Endothelial cell of umbilical vein (primary cell): ENCODE data around the gene ADARB2. TPM values are rescaled to one million over a fixed set of nuclear protein-coding genes. Genes with fewer than 3 reads are reported as not detected.

Experiments used
- BruUV-seq: library from RNA; stranded (reverse); fragments of 400-500 nt; replicated peaks from 2 replicates; lab custom pipeline; 2021; lab: Mats Ljungman, UMichigan
- CTCF ChIA-PET: fragments of 300-600, 350-600 bp; sonication (Branson Sonifier 250); formaldehyde crosslinking; loops from one replicate; lab custom pipeline; 2021; ENCODE audit warnings: antibody characterized with exemption, inconsistent platforms; lab: Charles Lee
- POLR2A ChIA-PET: fragments of 300-600, 350-600 bp; sonication (Branson Sonifier 250); formaldehyde crosslinking; loops from one replicate; lab custom pipeline; 2021; ENCODE audit warnings: antibody characterized with exemption, inconsistent platforms; lab: Charles Lee
- DNase-seq: peaks from one replicate; pipeline ENCODE4 v3.0.0-alpha.2; 2011; ENCODE audit warnings: low read depth, low spot score
- FAIRE-seq: peaks from 2 replicates; lab custom pipeline; 2011; peaks lifted over from hg19 to GRCh38; lab: Jason Lieb, UNC
- H2AFZ ChIP-seq: 2 replicates; pipeline ENCODE4 v1.6.0; 2012; ENCODE audit warnings: low read depth, low read length, control low read depth, inconsistent platforms
- H3K27ac ChIP-seq: 2 replicates; pipeline ENCODE4 v1.5.1; 2011; ENCODE audit warnings: low read depth, mild to moderate bottlenecking, control low read depth, low read length, moderate library complexity; ENCODE audit not compliant: insufficient read depth
- H3K27me3 ChIP-seq, 2 experiments: 2 replicates each; pipeline versions ENCODE4 v1.6.0 to v1.6.1; 2011; ENCODE audit warnings: low read length in 2 of 2, mixed read lengths in 1 of 2; ENCODE audit not compliant: control insufficient read depth in 2 of 2, insufficient read depth in 2 of 2
- H3K36me3 ChIP-seq, 2 experiments: 2 replicates in 1 of 2; 3 replicates in 1 of 2; pipeline ENCODE4 v1.5.1; 2011; ENCODE audit warnings: low read length in 2 of 2, mild to moderate bottlenecking in 1 of 2, moderate library complexity in 1 of 2; ENCODE audit not compliant: control insufficient read depth in 2 of 2, insufficient read depth in 2 of 2; ENCODE audit errors: extremely low read depth in 1 of 2
- H3K4me1 ChIP-seq: 3 replicates; pipeline ENCODE4 v1.5.1; 2011; ENCODE audit warnings: mild to moderate bottlenecking, low read length; ENCODE audit not compliant: control insufficient read depth, insufficient read depth; ENCODE audit errors: extremely low read depth
- H3K4me2 ChIP-seq: 2 replicates; pipeline ENCODE4 v1.6.1; 2011; ENCODE audit warnings: low read length, control low read depth, mixed read lengths; ENCODE audit not compliant: insufficient read depth
- H3K4me3 ChIP-seq, 3 experiments: fragments of 200-600 bp in 1 of 3; sonication (generic), shearing (Covaris generic) in 1 of 3; replicated peaks in 1 of 3; 2 replicates each; pipeline ENCODE4 v1.5.1; 2011 to 2016; ENCODE audit warnings: control low read depth in 3 of 3, low read length in 3 of 3, mild to moderate bottlenecking in 2 of 3, inconsistent platforms in 1 of 3, low read depth in 1 of 3, moderate library complexity in 1 of 3; ENCODE audit not compliant: insufficient read depth in 1 of 3
- H3K79me2 ChIP-seq: 2 replicates; pipeline ENCODE4 v1.6.0; 2012; ENCODE audit warnings: low read length, inconsistent platforms; ENCODE audit not compliant: control insufficient read depth, insufficient read depth
- H3K9ac ChIP-seq: replicated peaks from 2 replicates; pipeline ENCODE3; 2011; ENCODE audit warnings: low read length, control low read depth; ENCODE audit not compliant: insufficient read depth; ENCODE audit errors: extremely low read depth
- H3K9me1 ChIP-seq: replicated peaks from 3 replicates; pipeline ENCODE4 v1.6.0; 2011; ENCODE audit warnings: mild to moderate bottlenecking, low read length; ENCODE audit not compliant: control insufficient read depth, insufficient read depth; ENCODE audit errors: extremely low read depth
- H3K9me3 ChIP-seq: replicated peaks from 2 replicates; pipeline ENCODE4 v1.5.1; 2012; ENCODE audit warnings: low read length, inconsistent platforms; ENCODE audit not compliant: control insufficient read depth, insufficient read depth
- H4K20me1 ChIP-seq: replicated peaks from 2 replicates; pipeline ENCODE3; 2011; ENCODE audit warnings: mild to moderate bottlenecking, low read length; ENCODE audit not compliant: control insufficient read depth, insufficient read depth; ENCODE audit errors: extremely low read depth
- EZH2 ChIP-seq: IDR thresholded peaks from 2 replicates; pipeline ENCODE4 v1.6.1; 2012; ENCODE audit warnings: borderline replicate concordance, low read depth, mild to moderate bottlenecking, moderate library complexity, low read length, inconsistent platforms; ENCODE audit not compliant: severe bottlenecking
- FOS ChIP-seq: IDR thresholded peaks from 2 replicates; pipeline ENCODE4 v1.6.1; 2011; ENCODE audit warnings: mild to moderate bottlenecking, low read length, moderate library complexity, borderline replicate concordance; ENCODE audit not compliant: insufficient read depth
- GATA2 ChIP-seq: IDR thresholded peaks from 2 replicates; pipeline ENCODE4 v1.7.0; 2011; ENCODE audit warnings: low read depth, mild to moderate bottlenecking, moderate library complexity, mixed read lengths, low read length; ENCODE audit not compliant: insufficient read length, insufficient read depth
- JUN ChIP-seq: IDR thresholded peaks from 2 replicates; pipeline ENCODE4 v1.6.1; 2011; ENCODE audit warnings: borderline replicate concordance, low read depth; ENCODE audit not compliant: insufficient read length, insufficient read depth
- MYC ChIP-seq: IDR thresholded peaks from one replicate; pipeline ENCODE4 v1.6.1; 2011; ENCODE audit warnings: mild to moderate bottlenecking, low read depth, low read length
- POLR2A ChIP-seq: IDR thresholded peaks from 2 replicates; pipeline ENCODE4 v1.6.1; 2012; ENCODE audit warnings: low read depth, mild to moderate bottlenecking, control low read depth, low read length
- POLR2AphosphoS5 ChIP-seq: IDR thresholded peaks from 2 replicates; pipeline ENCODE4 v1.6.1; 2012; ENCODE audit warnings: low read depth, mild to moderate bottlenecking, control low read depth, low read length, moderate library complexity; ENCODE audit not compliant: insufficient read depth
- dilution Hi-C: fragments of 300-500 bp; cut with MboI; formaldehyde crosslinking; loops from one replicate; pipeline ENCODE4 v1.15.0; 2019; ENCODE audit warnings: low sequenced_read_pairs; ENCODE audit not compliant: extremely low pct_ligation_motif_present
- intact Hi-C: fragments of 100-400 bp; cut with micrococcal nuclease; formaldehyde crosslinking; loops from one replicate; pipeline ENCODE4 v1.10.0; 2022
- polyA plus RNA-seq, 4 experiments: library from polyadenylated mRNA; depleted of rRNA in 3 of 4; stranded (reverse) in 3 of 4; unstranded in 1 of 4; fragments of >200 nt; gene quantifications; 2 replicates each; pipeline versions ENCODE4 v1.2.1 to v1.2.3, GENCODE V29; 2011 to 2012; ENCODE audit warnings: missing spikeins in 1 of 4
- total RNA-seq: library from RNA; stranded (reverse); gene quantifications from 2 replicates; pipeline ENCODE4 v1.2.3, GENCODE V29; 2021
- TF ChIP-seq, protein P1 (sequence below): IDR thresholded peaks from 2 replicates; pipeline ENCODE4 v1.6.1; 2011; ENCODE audit not compliant: insufficient read depth, insufficient read length
- TF ChIP-seq, protein P2 (sequence below), 2 donors: IDR thresholded peaks; 1 replicate in 1 of 2; 2 replicates in 1 of 2; pipeline ENCODE4 v1.5.1; 2011; ENCODE audit warnings: low read length in 2 of 2, mild to moderate bottlenecking in 2 of 2, moderate library complexity in 2 of 2, control low read depth in 1 of 2, inconsistent platforms in 1 of 2, low read depth in 1 of 2; ENCODE audit not compliant: insufficient read depth in 1 of 2; ENCODE audit errors: extremely low read depth in 1 of 2

The ADARB2 gene
- total and polyA plus RNA-seq, 2 donors (not counting 3 experiments of a cell fraction or from before 2014, with no cell fraction given) = not detected

DNA sequence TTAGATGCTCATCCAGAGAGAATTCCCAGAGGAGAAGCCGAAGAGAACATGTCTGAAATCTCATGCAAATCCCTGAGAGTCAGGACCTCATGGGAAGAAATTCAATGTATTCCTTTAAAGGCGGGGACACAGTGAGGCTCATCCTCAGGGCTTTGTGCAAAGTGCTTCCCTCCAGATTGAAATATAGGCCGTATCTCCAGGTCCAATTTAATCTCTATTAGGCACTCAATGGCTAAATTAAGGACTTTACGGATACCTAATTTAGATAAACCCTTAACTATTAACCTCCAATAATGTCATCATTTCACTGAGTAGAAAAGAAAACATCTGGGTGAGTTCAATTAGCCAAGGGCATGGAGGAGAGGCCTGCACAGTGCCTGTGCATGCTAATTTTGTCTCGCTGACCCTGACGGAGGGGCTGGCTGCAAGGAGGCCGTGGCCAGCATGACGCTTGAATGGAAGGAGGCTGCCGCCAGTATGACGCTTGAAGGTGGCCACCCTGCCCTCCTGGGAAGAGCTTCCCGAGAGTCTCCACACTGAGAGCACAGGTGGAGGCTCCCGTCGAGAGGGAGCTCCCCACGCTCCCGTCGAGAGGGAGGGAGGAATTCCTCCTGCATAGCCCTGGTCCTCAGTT lies 287.6 kb downstream of the ADARB2 start:
- TF ChIP-seq MYC (no peak), POLR2A (no peak), GATA2 (no peak), FOS (no peak), JUN (no peak), EZH2 (no peak), POLR2AphosphoS5 (no peak)
- TF ChIP-seq, protein P1, sequence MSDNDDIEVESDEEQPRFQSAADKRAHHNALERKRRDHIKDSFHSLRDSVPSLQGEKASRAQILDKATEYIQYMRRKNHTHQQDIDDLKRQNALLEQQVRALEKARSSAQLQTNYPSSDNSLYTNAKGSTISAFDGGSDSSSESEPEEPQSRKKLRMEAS = no peak
- TF ChIP-seq, protein P2, sequence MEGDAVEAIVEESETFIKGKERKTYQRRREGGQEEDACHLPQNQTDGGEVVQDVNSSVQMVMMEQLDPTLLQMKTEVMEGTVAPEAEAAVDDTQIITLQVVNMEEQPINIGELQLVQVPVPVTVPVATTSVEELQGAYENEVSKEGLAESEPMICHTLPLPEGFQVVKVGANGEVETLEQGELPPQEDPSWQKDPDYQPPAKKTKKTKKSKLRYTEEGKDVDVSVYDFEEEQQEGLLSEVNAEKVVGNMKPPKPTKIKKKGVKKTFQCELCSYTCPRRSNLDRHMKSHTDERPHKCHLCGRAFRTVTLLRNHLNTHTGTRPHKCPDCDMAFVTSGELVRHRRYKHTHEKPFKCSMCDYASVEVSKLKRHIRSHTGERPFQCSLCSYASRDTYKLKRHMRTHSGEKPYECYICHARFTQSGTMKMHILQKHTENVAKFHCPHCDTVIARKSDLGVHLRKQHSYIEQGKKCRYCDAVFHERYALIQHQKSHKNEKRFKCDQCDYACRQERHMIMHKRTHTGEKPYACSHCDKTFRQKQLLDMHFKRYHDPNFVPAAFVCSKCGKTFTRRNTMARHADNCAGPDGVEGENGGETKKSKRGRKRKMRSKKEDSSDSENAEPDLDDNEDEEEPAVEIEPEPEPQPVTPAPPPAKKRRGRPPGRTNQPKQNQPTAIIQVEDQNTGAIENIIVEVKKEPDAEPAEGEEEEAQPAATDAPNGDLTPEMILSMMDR (IDR thresholded peaks at IDR 0.05; ENCODE audit: extremely low read depth in 1 of 2, insufficient read depth in 1 of 2, low read depth in 1 of 2, low read length in 2 of 2) = no peak
- CTCF ChIA-PET = no interaction called here
- intact Hi-C loops = no loop called here
- H3K4me3 ChIP-seq = no peak overlapping the region
- BruUV-seq = no TSS peak
- no peaks in the 10 kb centered on the region for H3K79me2 ChIP-seq
- no peaks in the 10 kb centered on the region for H3K9me1 ChIP-seq
- POLR2A ChIA-PET = no interaction called here
- H3K9ac ChIP-seq = no peak overlapping the region
- dilution Hi-C loops = no loop called here
- no peaks in the 10 kb centered on the region for H3K36me3 ChIP-seq
- FAIRE-seq (no peak), DNase-seq (no peak)
- no peaks in the 10 kb centered on the region for H3K4me1 ChIP-seq
- no peaks in the 10 kb centered on the region for H3K27me3 ChIP-seq
- H2AFZ ChIP-seq = no peak overlapping the region
- H4K20me1 ChIP-seq = no peaks in the 10 kb centered on the region
- H3K27ac ChIP-seq = no peak overlapping the region
- peaks cover 2% of the 10 kb centered on the region for H3K9me3 ChIP-seq
- H3K4me2 ChIP-seq = no peak overlapping the region
